ENCODE data around the gene CCDC141.

The CCDC141 gene

GRCh38 chr2:179005976-179006375 lies 44.0 kb downstream of the CCDC141 start:
- no peak for TF ChIP-seq GATA3 (IDR thresholded peaks at IDR 0.05; ENCODE audit: low read depth, low read length)
- no peak for TF ChIP-seq GATA2 (IDR thresholded peaks at IDR 0.05; ENCODE audit: low read depth, low read length)

- TF ChIP-seq GATA3 (IDR thresholded peaks at IDR 0.05; ENCODE audit: low read depth, low read length) (no peak), GATA2 (IDR thresholded peaks at IDR 0.05; ENCODE audit: low read depth, low read length) (no peak)
Measured at GRCh38 chr2:178999476-178999875, 50.5 kb downstream of the CCDC141 start.

- TF ChIP-seq GATA3 (IDR thresholded peaks at IDR 0.05; ENCODE audit: low read depth, low read length) (no peak), GATA2 (IDR thresholded peaks at IDR 0.05; ENCODE audit: low read depth, low read length) (no peak)
Measured at GRCh38 chr2:178998539-178998938, 51.4 kb downstream of the CCDC141 start.

GRCh38 chr2:178997477-178997876 lies 52.5 kb downstream of the CCDC141 start:
- TF ChIP-seq GATA2 (IDR thresholded peaks at IDR 0.05; ENCODE audit: low read depth, low read length) (no peak), GATA3 (IDR thresholded peaks at IDR 0.05; ENCODE audit: low read depth, low read length) (no peak)

GRCh38 chr2:178997067-178997466 lies 52.9 kb downstream of the CCDC141 start:
- TF ChIP-seq GATA2 (IDR thresholded peaks at IDR 0.05; ENCODE audit: low read depth, low read length) (no peak), GATA3 (IDR thresholded peaks at IDR 0.05; ENCODE audit: low read depth, low read length) (no peak)

- no peak for TF ChIP-seq GATA2 (IDR thresholded peaks at IDR 0.05; ENCODE audit: low read depth, low read length)
- no peak for TF ChIP-seq GATA3 (IDR thresholded peaks at IDR 0.05; ENCODE audit: low read depth, low read length)
Measured at GRCh38 chr2:178994264-178994663, 55.7 kb downstream of the CCDC141 start.

- TF ChIP-seq GATA2 (IDR thresholded peaks at IDR 0.05; ENCODE audit: low read depth, low read length) (no peak), GATA3 (IDR thresholded peaks at IDR 0.05; ENCODE audit: low read depth, low read length) (no peak)
Measured at GRCh38 chr2:178993788-178994187, 56.1 kb downstream of the CCDC141 start.

- TF ChIP-seq GATA3 (IDR thresholded peaks at IDR 0.05; ENCODE audit: low read depth, low read length) (no peak), GATA2 (IDR thresholded peaks at IDR 0.05; ENCODE audit: low read depth, low read length) (no peak)
Measured at GRCh38 chr2:178990533-178991241, 59.2 kb downstream of the CCDC141 start.

GRCh38 chr2:178980815-178981214 lies 69.1 kb downstream of the CCDC141 start:
- no peak for TF ChIP-seq GATA3 (IDR thresholded peaks at IDR 0.05; ENCODE audit: low read depth, low read length)
- no peak for TF ChIP-seq GATA2 (IDR thresholded peaks at IDR 0.05; ENCODE audit: low read depth, low read length)

- TF ChIP-seq GATA2 (IDR thresholded peaks at IDR 0.05; ENCODE audit: low read depth, low read length) (no peak), GATA3 (IDR thresholded peaks at IDR 0.05; ENCODE audit: low read depth, low read length) (no peak)
Measured at GRCh38 chr2:178978667-178979066, 71.3 kb downstream of the CCDC141 start.

GRCh38 chr2:178976351-178976750 lies 73.6 kb downstream of the CCDC141 start:
- TF ChIP-seq GATA3 (IDR thresholded peaks at IDR 0.05; ENCODE audit: low read depth, low read length) = no peak
- no peak for TF ChIP-seq GATA2 (IDR thresholded peaks at IDR 0.05; ENCODE audit: low read depth, low read length)

- TF ChIP-seq GATA2 (IDR thresholded peaks at IDR 0.05; ENCODE audit: low read depth, low read length) (no peak), GATA3 (IDR thresholded peaks at IDR 0.05; ENCODE audit: low read depth, low read length) (no peak)
Measured at GRCh38 chr2:178962805-178963433, 87.0 kb downstream of the CCDC141 start.

- TF ChIP-seq GATA3 (IDR thresholded peaks at IDR 0.05; ENCODE audit: low read depth, low read length) (no peak), GATA2 (IDR thresholded peaks at IDR 0.05; ENCODE audit: low read depth, low read length) (no peak)
Measured at GRCh38 chr2:178962152-178962551, 87.8 kb downstream of the CCDC141 start.

GRCh38 chr2:178954049-178954448 lies 95.9 kb downstream of the CCDC141 start:
- TF ChIP-seq GATA3 (IDR thresholded peaks at IDR 0.05; ENCODE audit: low read depth, low read length) (0 out of 2 replicates have a peak, but pooled peaks have one; percentile 15), GATA2 (IDR thresholded peaks at IDR 0.05; ENCODE audit: low read depth, low read length) (no peak)

Data from SH-SY5Y (cell line).